HEK293T (cell line): ENCODE data around the gene RBM28.

Experiments
- BHLHE40 ChIP-seq: fragments of 450-650 bp; IDR thresholded peaks from 2 replicates; pipeline ENCODE4 v1.6.1; 2016; ENCODE audit warnings: mild to moderate bottlenecking, moderate library complexity, borderline replicate concordance
- CTBP1 ChIP-seq: fragments of 450-650 bp; IDR thresholded peaks from 2 replicates; pipeline ENCODE4 v1.6.1; 2016; ENCODE audit warnings: borderline replicate concordance
- ELF4 ChIP-seq: fragments of 450-650 bp; IDR thresholded peaks from 2 replicates; pipeline ENCODE4 v1.6.1; 2017; ENCODE audit warnings: antibody characterized with exemption
- FOXA1 ChIP-seq: fragments of 450-650 bp; IDR thresholded peaks from 2 replicates; pipeline ENCODE4 v1.6.1; 2016; ENCODE audit warnings: mild to moderate bottlenecking
- FOXK2 ChIP-seq: fragments of 450-650 bp; IDR thresholded peaks from 2 replicates; pipeline ENCODE4 v1.6.1; 2016; ENCODE audit warnings: mild to moderate bottlenecking
- FOXM1 ChIP-seq: fragments of 450-650 bp; IDR thresholded peaks from 2 replicates; pipeline ENCODE4 v1.6.1; 2017; ENCODE audit warnings: mild to moderate bottlenecking, borderline replicate concordance
- HDGF ChIP-seq: fragments of 450-650 bp; IDR thresholded peaks from 2 replicates; pipeline ENCODE4 v1.6.1; 2017; ENCODE audit warnings: antibody characterized with exemption, borderline replicate concordance
- L3MBTL2 ChIP-seq: fragments of 450-650 bp; conservative IDR thresholded peaks from 2 replicates; pipeline ENCODE4 v1.6.1; 2016; ENCODE audit warnings: mild to moderate bottlenecking
- SP1 ChIP-seq: fragments of 450-650 bp; IDR thresholded peaks from 2 replicates; pipeline ENCODE4 v1.6.1; 2017
- SUZ12 ChIP-seq: fragments of 450-650 bp; IDR thresholded peaks from 2 replicates; pipeline ENCODE4 v1.6.1; 2016; ENCODE audit warnings: mild to moderate bottlenecking
- TARDBP ChIP-seq: fragments of 450-650 bp; IDR thresholded peaks from 2 replicates; pipeline ENCODE4 v1.6.1; 2016
- ZNF384 ChIP-seq: fragments of 450-650 bp; IDR thresholded peaks from 2 replicates; pipeline ENCODE4 v1.6.1; 2016
- TF ChIP-seq, protein P1 (sequence below): fragments of 450-650 bp; IDR thresholded peaks from 2 replicates; pipeline ENCODE4 v1.6.1; 2016

DNA sequence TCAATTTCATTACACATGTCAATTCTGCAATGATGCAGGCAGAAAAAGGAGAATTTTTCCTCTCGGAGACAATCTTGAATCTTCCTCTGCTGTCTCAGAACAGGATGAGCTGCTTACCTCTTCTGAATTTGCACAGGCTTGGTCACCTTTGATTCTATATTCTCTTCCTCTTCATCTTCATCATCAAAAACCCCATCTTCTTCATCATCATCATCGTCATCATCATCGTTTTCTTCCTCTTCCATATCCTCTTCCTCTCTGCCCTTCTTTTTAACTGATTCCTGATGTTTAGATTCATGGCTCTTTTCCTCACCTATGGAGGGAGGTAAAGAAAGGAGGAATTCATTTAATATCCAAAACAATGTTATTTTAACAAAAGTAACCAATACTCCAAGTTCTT lies 8.0 kb downstream of the RBM28 start:
- TF ChIP-seq FOXK2: no peak
- no peak for TF ChIP-seq SP1
- TF ChIP-seq TARDBP: no peak
- TF ChIP-seq FOXM1: no peak
- TF ChIP-seq ZNF384: no peak
- no peak for TF ChIP-seq BHLHE40
- no peak for TF ChIP-seq ELF4
- no peak for TF ChIP-seq FOXA1
- TF ChIP-seq HDGF: no peak
- TF ChIP-seq, protein P1, sequence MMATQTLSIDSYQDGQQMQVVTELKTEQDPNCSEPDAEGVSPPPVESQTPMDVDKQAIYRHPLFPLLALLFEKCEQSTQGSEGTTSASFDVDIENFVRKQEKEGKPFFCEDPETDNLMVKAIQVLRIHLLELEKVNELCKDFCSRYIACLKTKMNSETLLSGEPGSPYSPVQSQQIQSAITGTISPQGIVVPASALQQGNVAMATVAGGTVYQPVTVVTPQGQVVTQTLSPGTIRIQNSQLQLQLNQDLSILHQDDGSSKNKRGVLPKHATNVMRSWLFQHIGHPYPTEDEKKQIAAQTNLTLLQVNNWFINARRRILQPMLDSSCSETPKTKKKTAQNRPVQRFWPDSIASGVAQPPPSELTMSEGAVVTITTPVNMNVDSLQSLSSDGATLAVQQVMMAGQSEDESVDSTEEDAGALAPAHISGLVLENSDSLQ: no peak
- no peak for TF ChIP-seq SUZ12
- TF ChIP-seq L3MBTL2: no peak
- TF ChIP-seq CTBP1: no peak
